GM12878 (cell line): Measurements from ENCODE around the gene OPRM1.

Experiments
- RAD51 ChIP-seq: fragments of 450-650 bp; IDR thresholded peaks from 2 replicates; pipeline ENCODE4 v1.6.1; 2016; ENCODE audit warnings: moderate library complexity, mild to moderate bottlenecking, inconsistent platforms
- TF ChIP-seq, protein P1 (sequence below), 3 experiments: IDR thresholded peaks in 2 of 3; conservative IDR thresholded peaks in 1 of 3; 2 replicates each; pipeline ENCODE4 v1.5.1; 2011; ENCODE audit warnings: low read depth in 3 of 3, low read length in 3 of 3, mild to moderate bottlenecking in 3 of 3, control low read depth in 2 of 3, moderate library complexity in 2 of 3, inconsistent platforms in 1 of 3, mixed read lengths in 1 of 3; ENCODE audit not compliant: control insufficient read depth in 2 of 3, insufficient read depth in 1 of 3; ENCODE audit errors: extremely low read depth in 1 of 3
- TF ChIP-seq, protein P2 (sequence below): fragments of 450-650 bp; IDR thresholded peaks from 2 replicates; pipeline ENCODE4 v1.6.1; 2016; ENCODE audit warnings: mild to moderate bottlenecking

DNA sequence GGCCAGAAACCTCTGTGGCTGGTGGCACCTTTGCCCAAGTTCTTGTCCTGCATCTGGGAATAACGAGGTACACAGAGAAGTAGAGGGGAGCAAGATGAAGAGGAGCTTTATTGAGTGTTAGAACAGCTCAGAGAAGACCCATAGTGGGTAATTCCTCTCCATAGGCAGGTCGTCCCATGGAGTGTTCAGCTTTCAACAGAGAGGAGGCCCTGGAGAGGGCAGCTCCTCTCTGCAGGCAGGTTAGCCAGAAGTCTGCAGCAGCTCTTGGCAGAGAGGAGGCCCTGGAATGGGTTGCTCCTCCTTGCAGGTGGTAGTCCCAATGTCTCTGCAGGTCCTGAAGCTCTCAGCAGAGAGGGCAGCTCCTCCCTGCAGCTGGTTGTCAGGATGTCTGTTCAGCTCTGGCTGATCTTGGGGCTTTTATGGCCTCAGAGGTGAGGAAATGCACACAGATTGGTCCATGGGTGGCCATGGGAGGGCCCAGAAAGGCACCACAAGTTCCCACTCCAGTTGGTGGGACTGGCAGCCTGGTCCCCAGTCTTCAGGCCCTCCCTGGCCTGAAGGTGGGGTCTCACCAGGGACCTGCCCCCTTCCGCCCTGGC, 228.6 kb downstream of the OPRM1 start:
- TF ChIP-seq, protein P1, sequence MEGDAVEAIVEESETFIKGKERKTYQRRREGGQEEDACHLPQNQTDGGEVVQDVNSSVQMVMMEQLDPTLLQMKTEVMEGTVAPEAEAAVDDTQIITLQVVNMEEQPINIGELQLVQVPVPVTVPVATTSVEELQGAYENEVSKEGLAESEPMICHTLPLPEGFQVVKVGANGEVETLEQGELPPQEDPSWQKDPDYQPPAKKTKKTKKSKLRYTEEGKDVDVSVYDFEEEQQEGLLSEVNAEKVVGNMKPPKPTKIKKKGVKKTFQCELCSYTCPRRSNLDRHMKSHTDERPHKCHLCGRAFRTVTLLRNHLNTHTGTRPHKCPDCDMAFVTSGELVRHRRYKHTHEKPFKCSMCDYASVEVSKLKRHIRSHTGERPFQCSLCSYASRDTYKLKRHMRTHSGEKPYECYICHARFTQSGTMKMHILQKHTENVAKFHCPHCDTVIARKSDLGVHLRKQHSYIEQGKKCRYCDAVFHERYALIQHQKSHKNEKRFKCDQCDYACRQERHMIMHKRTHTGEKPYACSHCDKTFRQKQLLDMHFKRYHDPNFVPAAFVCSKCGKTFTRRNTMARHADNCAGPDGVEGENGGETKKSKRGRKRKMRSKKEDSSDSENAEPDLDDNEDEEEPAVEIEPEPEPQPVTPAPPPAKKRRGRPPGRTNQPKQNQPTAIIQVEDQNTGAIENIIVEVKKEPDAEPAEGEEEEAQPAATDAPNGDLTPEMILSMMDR (IDR thresholded peaks at IDR 0.05 in 2 of 3, conservative IDR thresholded peaks at IDR 0.05 in 1 of 3; ENCODE audit: control insufficient read depth in 2 of 3, extremely low read depth in 1 of 3, insufficient read depth in 1 of 3, low read depth in 3 of 3, low read length in 3 of 3) = no peak
- TF ChIP-seq, protein P2, sequence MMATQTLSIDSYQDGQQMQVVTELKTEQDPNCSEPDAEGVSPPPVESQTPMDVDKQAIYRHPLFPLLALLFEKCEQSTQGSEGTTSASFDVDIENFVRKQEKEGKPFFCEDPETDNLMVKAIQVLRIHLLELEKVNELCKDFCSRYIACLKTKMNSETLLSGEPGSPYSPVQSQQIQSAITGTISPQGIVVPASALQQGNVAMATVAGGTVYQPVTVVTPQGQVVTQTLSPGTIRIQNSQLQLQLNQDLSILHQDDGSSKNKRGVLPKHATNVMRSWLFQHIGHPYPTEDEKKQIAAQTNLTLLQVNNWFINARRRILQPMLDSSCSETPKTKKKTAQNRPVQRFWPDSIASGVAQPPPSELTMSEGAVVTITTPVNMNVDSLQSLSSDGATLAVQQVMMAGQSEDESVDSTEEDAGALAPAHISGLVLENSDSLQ = no peak
- no peak for TF ChIP-seq RAD51
